Immature natural killer cell (primary cell): ENCODE data around the gene EDEM2. TPM values are rescaled to one million over a fixed set of nuclear protein-coding genes. Genes with fewer than 3 reads are reported as not detected.

Experiments
- DNase-seq, 3 donors: peaks; one replicate each; pipeline ENCODE4 v3.0.0; 2022; ENCODE audit warnings: mixed read lengths in 1 of 3
- H3K27ac Mint-ChIP-seq, 6 donors: one replicate each; pipeline ENCODE4 v1.8.0; 2020; ENCODE audit warnings: mixed read lengths in 6 of 6, mild to moderate bottlenecking in 5 of 6, inconsistent platforms in 4 of 6, moderate library complexity in 3 of 6
- H3K27me3 Mint-ChIP-seq, 3 donors: one replicate each; pipeline ENCODE4 v1.8.0; 2020 to 2021; ENCODE audit warnings: low read depth in 3 of 3, mild to moderate bottlenecking in 3 of 3, mixed read lengths in 3 of 3, moderate library complexity in 3 of 3, inconsistent platforms in 1 of 3
- H3K36me3 Mint-ChIP-seq, 3 donors: one replicate each; pipeline ENCODE4 v1.8.0; 2020; ENCODE audit warnings: mixed read lengths in 3 of 3, inconsistent platforms in 2 of 3, mild to moderate bottlenecking in 2 of 3
- H3K4me1 Mint-ChIP-seq, 2 donors: one replicate each; pipeline ENCODE4 v1.8.0; 2020; ENCODE audit warnings: inconsistent platforms in 2 of 2, mild to moderate bottlenecking in 2 of 2, mixed read lengths in 2 of 2, moderate library complexity in 1 of 2
- H3K4me3 Mint-ChIP-seq, 5 donors: one replicate each; pipeline ENCODE4 v1.8.0; 2020; ENCODE audit warnings: mild to moderate bottlenecking in 5 of 5, mixed read lengths in 5 of 5, inconsistent platforms in 3 of 5, moderate library complexity in 3 of 5
- H3K9me3 Mint-ChIP-seq, 6 donors: one replicate each; pipeline ENCODE4 v1.8.0; 2020; ENCODE audit warnings: mild to moderate bottlenecking in 6 of 6, mixed read lengths in 6 of 6, inconsistent platforms in 4 of 6, moderate library complexity in 3 of 6
- polyA plus RNA-seq, 3 donors: library from polyadenylated mRNA; unstranded; fragments of 300-500 nt; fragmentation: Illumina TruSeq; gene quantifications; one replicate each; pipeline ENCODE4 v1.2.3, GENCODE V29; 2021

EDEM2 gene
- polyA plus RNA-seq, 3 donors from 2014 or later, result 48.6 to 62.2 (median 48.8) TPM

GRCh38 chr20:35111141-35111888 is 35.8 kb downstream of the EDEM2 start:
- Mint-ChIP-seq H3K4me3 (no peak overlapping the region), H3K27me3 (peaks cover 2 to 17% (median 3%) of the 10 kb centered on the region in 3 donors), H3K27ac (peak overlapping the region in 4 of 6 donors; percentile 9 to 63 (median 36)), H3K4me1 (no peaks in the 10 kb centered on the region), H3K36me3 (peaks cover 9 to 20% (median 12%) of the 10 kb centered on the region in 3 donors), H3K9me3 (no peaks in the 10 kb centered on the region)
- no peak for DNase-seq

DNA sequence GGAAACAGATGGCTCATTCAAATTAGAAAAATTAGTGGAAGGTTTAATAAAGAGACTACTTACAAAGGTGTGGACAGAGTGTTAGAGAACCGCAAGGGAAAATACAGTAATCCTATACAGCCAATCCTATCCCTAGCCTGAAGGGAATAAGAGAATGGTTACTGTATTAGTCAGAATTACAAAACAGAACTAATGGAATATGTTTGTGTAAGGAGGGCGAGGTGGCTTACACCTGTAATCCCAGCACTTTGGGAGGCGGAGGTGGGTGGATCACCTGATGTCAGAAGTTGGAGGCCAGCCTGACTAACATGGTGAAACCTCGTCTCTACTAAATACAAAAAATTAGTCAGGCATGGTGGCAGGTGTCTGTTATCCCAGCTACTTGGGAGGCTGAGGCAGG is 38.2 kb downstream of the EDEM2 start:
- Mint-ChIP-seq H3K27me3 (peaks cover 2 to 9% (median 3%) of the 10 kb centered on the region in 3 donors), H3K27ac (no peak overlapping the region)

DNA sequence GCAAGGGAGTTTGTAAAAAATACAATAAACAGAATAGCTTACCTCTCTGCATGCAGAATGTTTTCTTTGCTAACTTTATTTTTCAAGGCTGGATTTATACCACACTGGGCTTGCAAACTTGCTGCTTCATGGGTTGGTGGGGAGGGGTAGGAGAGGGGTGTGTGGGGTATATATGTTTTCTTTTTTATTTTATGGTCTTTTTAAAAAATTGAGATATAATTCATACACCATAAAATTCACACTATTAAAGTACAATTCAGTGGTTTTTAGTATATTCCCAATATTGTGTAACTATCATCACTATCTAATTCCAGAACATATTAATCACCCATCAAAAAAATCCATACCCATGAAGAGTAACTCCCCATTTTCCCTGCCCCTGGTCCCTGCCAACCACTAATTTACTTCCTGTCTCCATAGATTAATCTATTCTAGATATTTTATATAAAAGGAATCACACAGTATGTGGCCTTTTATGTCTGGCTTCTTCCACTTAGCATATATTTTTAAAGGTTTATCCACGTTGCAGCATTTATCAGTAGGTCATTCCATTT is 40.2 kb downstream of the EDEM2 start:
- Mint-ChIP-seq H3K4me1 (no peaks in the 10 kb centered on the region), H3K27me3 (peaks cover 0 to 4% (median 3%) of the 10 kb centered on the region in 3 donors), H3K4me3 (no peak overlapping the region), H3K9me3 (no peaks in the 10 kb centered on the region), H3K36me3 (peaks cover 0 to 7% (median 0%) of the 10 kb centered on the region in 3 donors), H3K27ac (no peak overlapping the region)
- no peak for DNase-seq

More for the DNA sequence above, 38.2 kb downstream of the EDEM2 start:
- no peak overlapping the region for H3K4me3 Mint-ChIP-seq
- no peak for DNase-seq
- no peaks in the 10 kb centered on the region for H3K9me3 Mint-ChIP-seq
- peaks cover 0 to 7% (median 0%) of the 10 kb centered on the region in 3 donors for H3K36me3 Mint-ChIP-seq
- no peaks in the 10 kb centered on the region for H3K4me1 Mint-ChIP-seq

DNA sequence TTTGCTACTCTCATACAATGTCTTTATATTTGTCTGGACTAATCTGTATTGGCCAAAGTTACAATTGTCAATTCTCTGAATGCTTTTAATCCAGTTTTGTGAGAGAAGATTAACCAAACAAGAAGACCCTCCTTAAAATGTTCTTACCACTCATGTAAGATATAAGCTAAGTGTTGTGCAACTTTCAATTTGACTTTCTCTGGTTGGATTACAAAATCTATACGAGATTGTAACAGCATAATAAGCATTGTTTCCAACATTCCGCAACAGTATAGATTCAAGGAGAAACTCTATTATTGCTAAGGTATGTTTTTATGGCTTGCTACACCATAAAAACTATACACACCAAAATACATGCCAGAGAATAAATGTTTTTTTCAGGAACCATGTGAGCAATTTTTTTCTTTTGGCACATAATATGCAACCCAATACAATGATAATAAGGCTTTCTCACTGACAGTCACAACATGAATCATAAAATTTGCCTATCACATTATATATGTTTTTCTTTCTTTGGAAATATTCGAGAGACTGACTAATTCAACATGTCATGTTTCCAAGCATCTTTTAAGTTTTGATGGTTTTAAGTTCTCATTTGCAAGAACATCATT is 42.3 kb downstream of the EDEM2 start:
- Mint-ChIP-seq H3K4me3 (no peak overlapping the region), H3K36me3 (peaks cover 0 to 4% (median 0%) of the 10 kb centered on the region in 3 donors), H3K27me3 (peaks cover 0 to 5% (median 4%) of the 10 kb centered on the region in 3 donors), H3K27ac (no peak overlapping the region), H3K4me1 (no peaks in the 10 kb centered on the region), H3K9me3 (no peaks in the 10 kb centered on the region)
- no peak for DNase-seq

GRCh38 chr20:35101620-35102019 is 45.5 kb downstream of the EDEM2 start:
- H3K9me3 Mint-ChIP-seq, result no peaks in the 10 kb centered on the region
- no peak overlapping the region for H3K4me3 Mint-ChIP-seq
- no peaks in the 10 kb centered on the region for H3K36me3 Mint-ChIP-seq
- no peaks in the 10 kb centered on the region for H3K4me1 Mint-ChIP-seq
- DNase-seq, result no peak
- H3K27me3 Mint-ChIP-seq, result peaks cover 0 to 5% (median 4%) of the 10 kb centered on the region in 3 donors
- H3K27ac Mint-ChIP-seq, result no peak overlapping the region

DNA sequence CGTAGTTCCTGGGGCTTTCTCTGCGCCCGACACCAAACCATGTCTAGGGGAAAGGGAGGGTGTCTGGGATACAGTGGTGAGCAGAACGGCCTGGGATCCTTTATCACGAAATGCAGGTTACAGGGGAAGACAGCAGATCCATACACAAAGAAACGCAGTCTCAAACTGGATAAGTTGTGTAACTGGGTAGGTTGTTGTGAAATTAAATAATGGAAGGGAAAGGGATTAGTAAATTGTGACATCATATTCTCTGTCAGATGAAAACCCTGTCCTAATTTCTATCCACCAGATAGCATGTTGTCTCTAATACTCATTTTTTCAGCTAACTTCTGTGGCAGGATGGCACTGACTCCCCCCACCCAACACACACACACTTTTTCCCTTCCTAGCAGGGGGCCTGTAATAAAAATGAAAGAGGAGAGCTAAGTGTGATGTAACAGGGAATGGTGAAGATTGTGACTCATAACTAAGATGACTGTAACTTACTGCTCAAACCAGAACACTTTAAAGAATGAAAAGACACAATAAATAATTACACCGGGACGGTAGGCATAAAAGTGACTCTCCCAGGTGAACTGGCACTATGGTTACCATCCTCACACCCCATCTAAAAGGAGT is 53.8 kb downstream of the EDEM2 start:
- DNase-seq, result no peak

GRCh38 chr20:35092524-35093266 is 54.4 kb downstream of the EDEM2 start, which contains the start of gene TRPC4AP:
TRPC4AP (minus strand) TSS chr20:35092807; CDS start chr20:35092781, 26 bp downstream.
- no peaks in the 10 kb centered on the region for H3K36me3 Mint-ChIP-seq
- H3K9me3 Mint-ChIP-seq, result no peaks in the 10 kb centered on the region
- H3K27me3 Mint-ChIP-seq, result peaks cover 5 to 11% (median 10%) of the 10 kb centered on the region in 3 donors
- peak within 1 kb of the TSS; percentile 86 to 97 (median 93) for H3K4me3 Mint-ChIP-seq
- H3K4me1 Mint-ChIP-seq, result peaks cover 43% of the 10 kb centered on the region in 2 donors
- peak within 1 kb of the TSS; percentile 86 to 98 (median 96) for H3K27ac Mint-ChIP-seq
- DNase-seq, result peak; percentile 88

More for the DNA sequence above, 53.8 kb downstream of the EDEM2 start:
- peak overlapping the region; percentile 86 to 97 (median 89) for H3K4me3 Mint-ChIP-seq
- peaks cover 5 to 11% (median 10%) of the 10 kb centered on the region in 3 donors for H3K27me3 Mint-ChIP-seq
- H3K36me3 Mint-ChIP-seq, result no peaks in the 10 kb centered on the region
- peak overlapping the region; percentile 86 to 98 (median 96) for H3K27ac Mint-ChIP-seq
- no peaks in the 10 kb centered on the region for H3K9me3 Mint-ChIP-seq
- peaks cover 36 to 38% of the 10 kb centered on the region in 2 donors for H3K4me1 Mint-ChIP-seq

- Mint-ChIP-seq H3K27me3 (peaks cover 5 to 11% (median 10%) of the 10 kb centered on the region in 3 donors), H3K4me1 (peaks cover 46 to 48% of the 10 kb centered on the region in 2 donors), H3K4me3 (peak overlapping the region; percentile 86 to 97 (median 93)), H3K9me3 (no peaks in the 10 kb centered on the region), H3K36me3 (no peaks in the 10 kb centered on the region), H3K27ac (peak overlapping the region; percentile 85 to 95 (median 93))
- DNase-seq, result no peak
These were observed 55.2 kb downstream of the EDEM2 start for GRCh38 chr20:35091816-35092523.

GRCh38 chr20:35088231-35089145 is 58.6 kb downstream of the EDEM2 start:
- peak overlapping the region in 3 of 6 donors; percentile 49 to 65 (median 62) for H3K27ac Mint-ChIP-seq
- no peak for DNase-seq
- peak overlapping the region in 1 of 5 donors; percentile 26 for H3K4me3 Mint-ChIP-seq
- H3K9me3 Mint-ChIP-seq, result no peaks in the 10 kb centered on the region
- H3K4me1 Mint-ChIP-seq, result peaks cover 54 to 62% of the 10 kb centered on the region in 2 donors
- no peaks in the 10 kb centered on the region for H3K36me3 Mint-ChIP-seq
- H3K27me3 Mint-ChIP-seq, result peaks cover 5 to 11% (median 10%) of the 10 kb centered on the region in 3 donors

DNA sequence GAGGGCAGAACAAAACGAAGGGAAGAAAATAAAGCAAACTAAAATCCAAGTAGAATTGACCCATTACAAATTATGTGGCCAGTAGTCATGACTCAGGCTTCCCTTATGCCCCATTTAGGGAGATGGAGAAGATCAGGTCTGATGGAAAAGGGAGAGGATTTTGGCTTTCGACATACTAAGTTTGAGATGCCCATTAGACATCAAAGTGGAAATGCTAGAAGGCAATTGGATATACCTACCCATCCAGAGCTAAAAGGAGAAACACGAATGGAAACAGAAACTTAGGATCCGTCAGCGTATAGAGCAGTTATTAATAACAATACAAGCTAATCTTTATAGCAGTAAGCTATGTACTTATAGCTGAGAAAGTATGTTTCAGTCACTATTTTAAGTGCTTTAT is 59.3 kb downstream of the EDEM2 start:
- DNase-seq, result no peak
- Mint-ChIP-seq H3K4me3 (no peak overlapping the region), H3K27ac (peak overlapping the region in 5 of 6 donors; percentile 2 to 75 (median 67)), H3K36me3 (no peaks in the 10 kb centered on the region), H3K9me3 (no peaks in the 10 kb centered on the region), H3K27me3 (peaks cover 2 to 8% (median 8%) of the 10 kb centered on the region in 3 donors), H3K4me1 (peaks cover 48 to 61% of the 10 kb centered on the region in 2 donors)

DNA sequence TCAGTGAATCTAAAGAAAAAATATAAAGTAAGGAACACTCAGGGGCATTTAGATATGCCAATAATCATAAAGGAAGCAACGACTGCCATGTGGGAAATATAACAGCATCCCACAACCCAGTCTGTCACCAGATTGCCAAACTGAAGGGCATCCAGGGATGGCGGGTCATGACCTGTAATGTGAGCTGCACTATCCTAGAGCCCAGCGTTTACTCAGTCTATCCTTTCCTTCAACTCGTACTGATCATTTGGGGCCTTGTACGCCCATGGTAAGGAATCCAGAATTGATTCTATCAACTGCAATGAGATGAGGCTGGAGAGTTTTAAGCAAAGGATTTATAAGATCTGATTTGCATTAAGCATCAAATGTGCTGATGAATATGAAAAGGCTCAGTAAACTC is 59.8 kb downstream of the EDEM2 start:
- Mint-ChIP-seq H3K36me3 (no peaks in the 10 kb centered on the region), H3K27ac (peak overlapping the region in 5 of 6 donors; percentile 2 to 75 (median 67)), H3K4me1 (peaks cover 49 to 64% of the 10 kb centered on the region in 2 donors), H3K9me3 (no peaks in the 10 kb centered on the region), H3K27me3 (peaks cover 2 to 7% (median 7%) of the 10 kb centered on the region in 3 donors), H3K4me3 (no peak overlapping the region)
- DNase-seq, result no peak
